Neural progenitor cell (in vitro differentiated cells): ENCODE measurements around the gene CPA1.

Experiments used
- CTCF ChIP-seq: fragments of 200-600 bp; sonication (generic); IDR thresholded peaks from 2 replicates; pipeline ENCODE4 v1.5.1; 2017; ENCODE audit warnings: antibody characterized with exemption, mild to moderate bottlenecking
- EZH2 ChIP-seq: fragments of 200-600 bp; sonication (generic); IDR thresholded peaks from 2 replicates; pipeline ENCODE4 v1.6.1; 2017; ENCODE audit warnings: antibody characterized with exemption, mild to moderate bottlenecking, moderate library complexity
- EZH2phosphoT487 ChIP-seq: fragments of 200-600 bp; sonication (generic); IDR thresholded peaks from 2 replicates; pipeline ENCODE4 v1.6.1; 2017; ENCODE audit warnings: antibody characterized with exemption

DNA sequence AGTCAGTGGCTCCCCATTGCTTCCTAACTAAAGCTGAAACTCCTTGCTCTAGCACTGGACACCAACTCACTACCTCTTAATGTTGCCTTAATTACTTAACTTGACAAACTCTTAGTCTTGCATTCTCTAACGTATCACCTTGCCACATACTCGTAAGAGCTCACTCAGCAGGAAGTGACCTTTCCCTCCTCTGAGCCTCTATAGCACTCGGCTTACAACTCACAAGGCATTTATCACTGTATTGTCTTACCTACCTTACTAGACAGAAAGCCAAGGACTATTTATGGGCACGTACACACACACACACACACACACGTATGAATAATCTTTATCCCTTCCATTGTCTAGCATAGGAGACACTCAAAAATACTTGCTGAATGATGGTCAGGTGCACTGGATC lies 39.4 kb downstream of the CPA1 start:
- TF ChIP-seq CTCF (no peak), EZH2 (no peak), EZH2phosphoT487 (no peak)
